Adrenal gland (tissue), 5 donors: Measurements from ENCODE around the gene KRTAP12-1.

ENCODE experiments used
- POLR2A ChIP-seq, 2 donors: fragments of 450-650 bp; IDR thresholded peaks; one replicate each; pipeline ENCODE4 v1.6.1; 2017; ENCODE audit warnings: antibody characterized with exemption in 2 of 2, mild to moderate bottlenecking in 2 of 2, moderate library complexity in 1 of 2
- TF ChIP-seq, protein P1 (sequence below), 6 experiments: fragments of 450-650 bp in 4 of 6; fragments of 200-600 bp in 2 of 6; sonication (generic) in 1 of 6; IDR thresholded peaks; 1 replicate in 5 of 6; 2 replicates in 1 of 6; pipeline versions ENCODE4 v1.5.1 to v1.8.0; 2016 to 2021; ENCODE audit warnings: antibody characterized with exemption in 6 of 6, mild to moderate bottlenecking in 2 of 6, moderate library complexity in 1 of 6
- donor health status: DM: no; HTN: no; CAD: no.

DNA sequence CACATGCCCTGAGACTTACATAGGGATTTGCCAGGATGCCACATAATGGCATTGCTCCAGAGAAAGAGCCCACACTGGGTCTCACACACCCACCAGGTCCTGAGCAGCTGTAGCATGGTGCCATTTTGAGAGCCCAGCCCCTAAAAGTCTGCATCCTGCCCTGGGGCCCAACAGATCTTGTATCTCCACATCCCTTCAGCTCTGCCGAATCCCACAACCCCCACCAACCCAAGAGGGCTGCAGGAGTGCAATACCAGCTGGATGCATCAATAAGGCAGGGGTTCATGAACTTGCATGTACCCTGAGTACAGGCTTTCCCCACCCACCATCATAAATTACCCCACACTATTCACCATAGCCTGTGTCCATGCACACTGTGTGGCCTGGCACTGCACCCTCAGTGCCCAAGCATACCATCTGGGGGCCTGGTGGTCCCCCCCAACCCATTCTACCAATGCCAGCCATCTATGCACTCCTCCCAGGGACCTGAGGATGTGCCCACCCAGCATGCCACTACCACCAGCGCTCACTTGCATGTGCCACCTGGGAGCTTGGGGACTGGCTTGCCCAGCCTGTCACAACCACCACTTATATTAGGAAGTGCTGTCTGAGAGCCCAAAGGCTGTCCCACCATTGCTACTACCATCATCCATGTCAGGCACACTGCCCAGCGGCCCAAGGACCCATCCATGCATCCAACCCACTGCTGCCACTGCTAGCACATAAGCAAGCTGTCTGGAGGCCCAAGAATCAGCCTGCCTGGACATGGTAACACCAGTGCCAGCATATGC is 11.1 kb downstream of the KRTAP12-1 start:
- TF ChIP-seq, protein P1, sequence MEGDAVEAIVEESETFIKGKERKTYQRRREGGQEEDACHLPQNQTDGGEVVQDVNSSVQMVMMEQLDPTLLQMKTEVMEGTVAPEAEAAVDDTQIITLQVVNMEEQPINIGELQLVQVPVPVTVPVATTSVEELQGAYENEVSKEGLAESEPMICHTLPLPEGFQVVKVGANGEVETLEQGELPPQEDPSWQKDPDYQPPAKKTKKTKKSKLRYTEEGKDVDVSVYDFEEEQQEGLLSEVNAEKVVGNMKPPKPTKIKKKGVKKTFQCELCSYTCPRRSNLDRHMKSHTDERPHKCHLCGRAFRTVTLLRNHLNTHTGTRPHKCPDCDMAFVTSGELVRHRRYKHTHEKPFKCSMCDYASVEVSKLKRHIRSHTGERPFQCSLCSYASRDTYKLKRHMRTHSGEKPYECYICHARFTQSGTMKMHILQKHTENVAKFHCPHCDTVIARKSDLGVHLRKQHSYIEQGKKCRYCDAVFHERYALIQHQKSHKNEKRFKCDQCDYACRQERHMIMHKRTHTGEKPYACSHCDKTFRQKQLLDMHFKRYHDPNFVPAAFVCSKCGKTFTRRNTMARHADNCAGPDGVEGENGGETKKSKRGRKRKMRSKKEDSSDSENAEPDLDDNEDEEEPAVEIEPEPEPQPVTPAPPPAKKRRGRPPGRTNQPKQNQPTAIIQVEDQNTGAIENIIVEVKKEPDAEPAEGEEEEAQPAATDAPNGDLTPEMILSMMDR (IDR thresholded peaks at IDR 0.05): no peak
- no peak for TF ChIP-seq POLR2A (IDR thresholded peaks at IDR 0.05)
